ENCODE results near the gene DYNC1LI2.
"Not testable (repeated sequence)": the region's sequence is repeated elsewhere in the genome, so short reads cannot be mapped to it uniquely, and the experiment has no call there.

Gene DYNC1LI2

DNA sequence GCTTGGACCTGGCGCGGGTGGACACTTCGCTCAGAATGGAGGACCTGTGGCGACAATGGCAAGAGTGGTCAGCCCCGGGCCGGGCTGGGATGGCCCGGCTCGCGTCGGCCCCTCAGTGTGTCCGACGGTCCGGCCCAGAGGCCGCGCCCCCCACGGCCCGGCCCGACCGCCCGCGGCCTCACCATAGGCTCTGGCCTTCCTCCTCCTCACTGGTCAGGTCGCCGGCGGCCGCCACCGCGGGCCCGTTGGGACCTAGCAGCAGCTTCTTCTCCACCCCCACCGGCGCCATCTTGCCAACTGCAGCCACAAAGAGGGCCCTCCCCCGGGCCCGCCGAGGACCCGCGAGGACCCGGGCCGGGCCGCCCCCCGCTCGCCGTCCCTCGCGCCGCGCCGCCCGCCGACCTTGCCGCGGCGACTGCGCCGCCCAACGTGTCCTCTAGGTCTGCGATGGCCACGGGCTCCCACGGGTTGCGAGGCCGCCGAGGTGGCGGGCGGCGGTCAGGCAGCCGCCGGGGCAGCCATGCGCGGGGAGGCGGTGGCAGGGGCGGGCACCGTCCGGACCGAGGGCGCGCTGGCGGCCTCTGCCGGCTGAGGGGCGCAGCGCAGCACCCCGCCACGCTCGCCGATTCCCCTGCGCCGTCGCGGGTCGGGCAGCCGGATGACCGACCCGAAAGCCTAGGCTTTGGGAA, at the start of gene DYNC1LI2:
TSS of gene DYNC1LI2 (minus strand) at position 307 of the 689 bp plus-strand sequence. CDS start at position 289, 18 bp downstream.
- peak; percentile 87 for DNase-seq

DNA sequence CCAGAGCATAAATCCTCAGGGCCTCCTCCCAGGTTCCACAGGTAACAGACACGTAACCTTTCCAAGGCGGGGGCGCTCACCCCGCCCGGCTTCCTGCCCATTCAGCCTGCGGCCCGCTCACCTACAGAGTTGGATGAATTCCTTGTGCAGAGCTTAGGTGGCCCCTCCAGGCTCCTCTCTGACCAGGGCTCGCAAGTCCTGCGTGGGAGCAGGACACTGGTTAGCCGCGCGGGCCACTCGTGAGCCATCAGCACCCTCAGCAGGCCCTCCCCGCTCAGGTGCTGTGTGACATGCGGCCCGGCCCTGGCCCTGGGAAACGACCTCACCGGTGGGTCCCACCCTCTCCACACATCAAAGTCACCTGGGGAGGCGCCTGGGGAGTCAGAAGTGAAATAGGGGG, 49.4 kb upstream of the DYNC1LI2 start:
- no peak for DNase-seq

DNA sequence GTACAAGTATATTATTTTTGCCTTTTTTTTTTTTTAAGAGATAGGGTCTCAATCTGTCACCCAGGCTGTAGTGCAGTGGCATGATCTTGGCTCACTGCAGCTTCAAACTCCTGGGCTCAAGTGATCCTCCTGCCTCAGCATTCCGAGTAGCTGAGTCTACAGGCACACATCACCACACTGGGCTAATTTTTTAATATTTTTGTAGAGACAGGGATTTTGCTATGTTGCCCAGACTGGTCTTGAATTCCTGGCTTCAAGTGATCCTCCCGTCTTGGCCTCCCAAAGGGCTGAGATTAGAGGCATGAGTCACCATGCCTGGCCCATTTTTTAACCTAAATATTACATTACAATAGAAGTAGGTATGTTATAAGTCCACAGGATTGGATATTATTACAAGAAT, 46.8 kb upstream of the DYNC1LI2 start:
- no peak for DNase-seq

DNA sequence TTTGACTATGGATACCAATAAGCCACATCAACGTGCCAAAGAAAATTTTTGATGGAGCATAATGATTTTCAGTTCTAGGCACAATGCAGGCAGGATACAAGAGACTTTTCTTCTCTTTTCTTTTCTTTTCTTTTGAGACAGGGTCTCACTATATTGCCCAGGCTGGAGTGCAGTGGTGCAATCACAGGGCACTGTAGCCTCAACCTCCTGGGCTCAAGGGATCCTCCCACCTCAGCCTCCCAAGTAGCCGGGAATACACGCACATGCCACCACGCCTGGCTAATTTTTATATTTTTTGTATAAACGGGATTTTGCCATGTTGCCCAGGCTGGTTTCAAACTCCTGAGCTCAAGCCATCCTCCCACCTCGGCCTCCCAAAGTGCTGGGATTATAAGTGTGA, 42.6 kb upstream of the DYNC1LI2 start:
- DNase-seq: not testable (repeated sequence)

DNA sequence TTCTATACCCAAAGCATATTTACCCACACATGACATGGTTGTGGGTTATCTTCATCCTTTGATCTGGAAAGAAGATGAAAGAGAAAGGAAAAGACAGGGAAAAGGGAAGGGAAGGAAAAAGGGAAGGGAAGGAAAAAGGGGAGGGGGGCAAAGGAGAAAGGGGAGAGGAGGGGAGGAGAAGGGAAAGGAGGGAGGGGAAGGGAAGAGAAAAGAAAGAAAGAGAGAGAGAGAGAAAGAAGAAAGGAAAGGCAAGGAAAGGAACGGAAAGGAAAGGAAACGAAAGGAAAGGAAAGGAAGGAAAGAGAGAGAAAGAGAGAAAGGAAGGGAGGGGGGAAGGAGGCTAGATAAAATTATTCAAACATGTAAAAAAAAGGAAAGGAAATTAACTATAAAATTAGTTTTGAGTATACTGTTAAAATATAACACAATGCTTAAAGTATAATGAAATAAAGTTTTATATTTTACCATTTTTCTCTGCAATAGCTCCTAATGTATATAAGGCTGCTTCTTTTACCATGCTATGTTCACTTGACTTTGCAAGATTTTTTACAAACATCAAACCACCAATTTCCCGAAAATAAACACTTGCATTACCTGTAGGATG, 38.8 kb upstream of the DYNC1LI2 start:
- DNase-seq: no peak

DNA sequence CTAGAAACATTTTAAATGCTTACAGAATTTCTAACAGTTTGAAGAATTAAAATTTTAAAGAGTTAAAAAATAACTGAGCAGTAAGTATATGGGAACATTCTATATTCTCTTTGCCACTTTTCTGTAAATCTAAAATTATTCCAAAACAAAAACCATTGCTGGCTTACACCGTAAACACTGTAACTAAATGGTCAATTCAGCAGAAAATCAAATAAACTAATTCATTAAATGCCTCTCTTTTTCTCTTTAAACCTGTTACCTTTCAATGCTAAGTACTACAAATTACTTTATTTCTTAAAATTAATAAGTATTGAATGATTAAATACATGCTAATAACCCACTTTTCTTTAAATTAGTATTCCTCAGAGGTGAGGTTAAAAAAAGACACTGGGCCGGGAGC, 36.0 kb upstream of the DYNC1LI2 start:
- no peak for DNase-seq

DNA sequence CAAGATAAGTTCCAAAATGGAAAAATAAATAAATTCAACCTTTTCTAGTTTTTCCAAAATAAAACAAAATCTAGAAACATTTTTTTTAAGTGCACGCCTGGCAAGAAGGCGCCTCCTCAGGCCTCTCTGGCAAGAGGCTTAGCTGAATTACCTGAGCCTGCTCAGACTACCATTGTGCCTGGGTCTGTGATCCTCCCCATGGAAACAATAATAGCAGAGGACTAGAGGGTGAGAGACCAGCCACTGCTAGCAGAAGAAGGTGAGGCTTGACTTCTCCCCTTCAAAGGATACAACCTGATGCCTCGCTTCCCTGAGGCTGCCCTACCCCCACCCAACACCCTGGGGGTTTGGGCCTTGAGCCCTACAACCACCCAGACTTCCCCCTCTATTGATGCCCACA, 35.1 kb upstream of the DYNC1LI2 start:
- no peak for DNase-seq

DNA sequence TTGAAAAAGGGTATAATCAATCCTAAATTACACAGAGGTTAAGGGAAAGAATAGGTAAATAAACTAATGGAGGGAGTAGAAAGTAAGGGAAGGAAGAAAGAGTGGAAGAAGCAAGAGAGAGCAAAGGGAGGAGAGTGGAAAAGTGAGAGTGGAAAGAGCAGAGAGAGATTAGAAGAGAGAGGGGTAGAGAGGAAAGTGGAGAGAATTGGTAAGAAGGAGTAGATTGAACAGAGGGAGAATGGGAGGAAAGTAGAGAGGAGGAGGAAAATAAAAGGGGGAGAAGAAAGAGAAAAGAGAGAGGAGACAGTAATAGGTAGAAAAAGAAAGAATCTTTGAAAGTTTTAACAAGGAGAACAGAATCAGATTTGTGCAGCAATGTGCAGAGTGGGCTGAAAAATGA, 25.0 kb upstream of the DYNC1LI2 start:
- DNase-seq: no peak

DNA sequence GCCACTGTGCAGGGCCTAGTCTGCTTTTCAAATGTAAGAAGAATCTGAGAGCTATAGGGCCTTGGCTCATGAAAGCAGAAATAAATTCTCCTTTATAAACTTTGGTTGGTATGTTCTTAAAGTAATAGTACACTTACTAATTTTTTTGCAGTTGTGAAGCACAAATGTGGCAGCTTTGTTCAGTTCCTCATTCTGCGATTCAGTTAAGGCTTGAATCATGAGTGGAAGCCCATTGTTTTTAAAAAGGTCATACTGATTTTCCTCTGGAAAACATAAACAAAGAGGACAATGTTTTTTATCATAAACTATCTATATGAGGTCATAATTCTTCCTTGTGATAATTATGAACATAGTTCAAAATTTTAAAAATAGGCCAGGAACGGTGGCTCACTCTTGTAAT, 23.6 kb upstream of the DYNC1LI2 start:
- no peak for DNase-seq

DNA sequence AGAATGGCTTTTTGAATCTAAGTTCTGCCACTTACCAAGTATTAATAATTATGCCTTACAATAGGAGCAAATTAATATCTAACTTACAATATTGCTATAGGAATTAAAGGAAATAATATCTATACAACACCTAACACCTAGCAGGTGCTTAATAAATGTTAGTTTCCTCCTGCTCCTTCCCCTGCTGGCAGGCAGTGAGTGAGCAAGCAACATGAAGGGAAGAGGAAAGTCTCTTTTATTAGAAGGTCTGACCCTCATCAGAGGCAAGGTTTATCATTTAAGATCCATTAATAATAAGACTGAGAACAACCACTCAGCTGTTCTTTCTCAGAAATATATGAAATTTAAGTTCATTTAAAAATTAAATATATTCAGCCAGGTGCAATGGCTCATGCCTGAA, 6.7 kb upstream of the DYNC1LI2 start:
- no peak for DNase-seq

DNA sequence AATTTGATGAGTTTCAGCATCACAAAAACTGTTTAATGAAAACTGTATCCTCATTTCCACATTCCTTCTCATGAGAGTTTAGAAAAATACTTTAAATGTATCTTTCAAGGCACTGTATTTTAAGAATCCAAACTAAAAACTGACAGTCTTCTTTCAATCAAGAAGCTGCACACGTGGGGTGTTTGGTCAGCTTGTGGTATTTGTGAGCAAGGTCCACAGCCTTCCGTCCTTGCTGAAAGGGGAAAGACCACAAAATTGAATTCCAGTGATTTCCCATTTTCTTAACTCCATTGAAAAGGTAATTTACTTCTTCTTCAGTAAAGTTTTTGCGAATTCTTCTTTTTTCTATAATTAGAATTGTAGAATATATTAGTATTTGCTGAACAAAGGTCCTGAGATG, 3.4 kb upstream of the DYNC1LI2 start:
- no peak for DNase-seq

DNA sequence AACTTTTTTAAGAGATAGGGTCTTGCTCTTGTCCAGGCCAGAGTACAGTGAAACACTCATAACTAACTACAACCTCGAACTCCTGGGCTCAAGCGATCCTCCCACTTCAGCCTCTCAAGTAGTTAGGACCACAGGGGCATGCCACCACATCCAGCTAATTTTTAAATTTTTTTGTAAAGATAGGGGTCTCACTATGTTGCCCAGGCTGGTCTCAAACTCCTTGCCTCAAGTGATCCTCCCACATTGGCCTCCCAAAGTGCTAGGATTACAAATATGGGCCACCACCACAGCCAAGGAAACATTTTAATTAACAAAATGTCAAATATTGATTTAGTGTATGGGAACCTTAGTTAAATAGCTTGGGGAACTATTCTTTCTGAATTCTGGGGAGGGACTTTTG, 2.8 kb upstream of the DYNC1LI2 start:
- DNase-seq: no peak

DNA sequence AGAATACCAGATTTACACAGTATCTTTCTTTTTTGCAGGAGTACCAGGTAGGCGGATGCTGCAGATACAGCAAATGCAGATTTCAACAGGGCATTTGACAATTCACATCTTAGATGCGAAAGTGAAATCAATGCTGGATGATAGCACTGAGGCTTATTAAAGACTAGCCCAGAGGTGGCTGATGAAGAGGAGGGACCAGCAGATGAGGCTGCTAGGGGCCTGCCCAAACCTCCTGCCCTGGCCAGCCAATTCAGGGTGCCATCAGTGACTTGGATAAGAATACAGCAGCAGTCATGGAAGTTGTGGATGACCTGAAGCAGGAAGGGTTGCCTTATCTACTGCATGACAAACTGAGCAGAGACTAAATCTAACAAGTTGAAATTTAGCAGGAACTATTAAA, 1.5 kb upstream of the DYNC1LI2 start:
- DNase-seq: no peak

DNA sequence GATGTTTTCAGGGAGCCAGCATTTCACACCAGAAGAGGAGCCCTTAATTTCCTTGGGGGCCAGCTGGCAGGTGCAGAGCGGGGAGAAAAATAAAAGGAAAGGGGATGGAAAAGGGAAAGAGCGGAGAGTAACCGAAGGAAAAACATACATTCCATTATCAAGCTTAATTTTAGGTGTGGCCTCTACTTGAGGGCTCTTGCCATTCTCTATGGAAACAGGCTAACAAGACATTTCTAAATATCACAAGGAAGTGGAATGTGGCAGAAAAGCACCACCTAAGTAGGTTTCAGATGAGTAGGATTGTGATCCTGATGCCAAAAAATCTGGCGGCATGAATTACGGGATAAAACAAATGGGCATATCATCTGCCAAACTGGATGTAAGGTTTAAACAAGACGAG, 970 bp upstream of the DYNC1LI2 start:
- DNase-seq: no peak

DNA sequence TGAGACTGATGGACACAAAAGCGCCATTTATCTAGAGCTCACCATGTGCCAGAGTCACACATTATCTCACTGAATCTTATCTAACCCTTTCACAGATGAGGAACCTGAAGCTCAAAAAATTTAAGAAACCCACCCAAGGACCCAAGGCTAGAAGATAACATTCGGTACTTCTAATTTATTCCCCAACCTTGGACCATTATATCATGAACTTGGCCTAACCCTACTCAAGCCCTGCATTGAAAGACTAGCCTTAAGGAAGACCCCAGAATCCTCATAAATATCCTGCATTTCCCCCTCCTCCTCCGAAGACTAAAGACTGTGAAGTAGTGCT, 548 bp upstream of the DYNC1LI2 start:
- no peak for DNase-seq

DNA sequence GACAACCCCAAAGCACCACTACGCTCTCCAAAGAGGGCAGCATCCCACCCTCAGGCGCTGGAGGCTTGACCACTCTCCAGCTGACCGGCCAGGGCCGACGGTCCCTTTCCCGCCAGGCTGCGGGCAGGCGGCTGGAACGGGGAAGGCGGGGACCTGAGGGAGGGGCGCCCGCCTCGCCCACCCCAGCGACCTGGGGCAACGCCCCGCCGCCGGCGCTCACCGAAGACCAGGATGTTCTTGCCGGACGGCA, 431 bp downstream of the DYNC1LI2 start:
- peak; percentile 16 for DNase-seq

DNA sequence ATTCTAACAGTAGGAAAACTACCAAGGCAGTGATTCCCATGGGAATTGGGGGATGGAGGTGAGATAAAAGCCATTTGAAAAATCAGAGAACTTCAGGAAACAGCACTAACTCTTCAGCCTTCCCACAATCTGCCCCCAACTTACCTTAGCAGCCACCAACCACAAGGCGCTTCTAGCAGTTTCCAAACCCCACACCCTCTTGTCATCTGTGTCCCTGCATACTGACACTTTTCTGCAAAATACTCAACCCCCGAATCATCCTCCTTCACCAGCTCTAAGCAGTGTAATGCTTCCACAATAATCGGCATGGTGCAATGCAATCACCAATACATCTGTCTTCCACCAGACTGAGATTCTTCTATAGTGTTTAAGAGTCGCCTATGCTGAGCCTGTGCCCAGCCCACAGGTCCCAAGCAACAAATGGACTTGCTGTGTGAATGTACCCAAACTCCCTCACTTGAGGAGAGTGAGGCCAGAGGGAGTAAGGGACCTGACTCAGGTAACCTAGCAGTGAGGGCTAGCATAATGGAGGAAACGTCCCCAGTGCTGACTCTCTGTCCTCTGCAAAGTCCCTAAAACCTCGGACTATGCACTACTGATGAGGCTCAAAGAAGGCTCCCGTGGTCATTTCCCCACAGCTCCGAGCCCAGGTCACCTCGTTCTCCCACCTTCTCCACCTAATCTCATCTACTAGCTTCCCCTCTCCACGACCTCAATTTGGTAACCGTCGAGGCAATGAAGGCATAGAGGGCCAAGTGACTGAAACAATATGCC, 943 bp downstream of the DYNC1LI2 start:
- DNase-seq: no peak

DNA sequence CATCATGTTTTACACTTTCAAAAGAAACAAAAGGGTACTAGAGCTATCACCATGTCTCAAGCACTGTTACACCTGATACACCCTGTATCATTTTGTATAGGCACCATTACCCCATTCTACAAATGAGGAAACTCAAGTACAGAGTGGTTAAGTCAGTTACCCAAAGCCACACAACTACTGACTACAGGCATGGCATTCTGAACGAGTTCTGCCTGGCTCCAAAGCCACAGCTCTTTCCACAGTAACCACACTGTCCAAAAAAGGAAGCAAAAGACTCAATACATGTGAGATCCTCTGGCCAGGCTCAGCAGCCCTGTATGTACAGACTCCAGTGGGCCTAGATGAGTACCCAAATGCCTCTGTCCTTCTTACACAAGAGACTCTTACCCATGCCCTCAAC, 4.7 kb downstream of the DYNC1LI2 start:
- DNase-seq: no peak

DNA sequence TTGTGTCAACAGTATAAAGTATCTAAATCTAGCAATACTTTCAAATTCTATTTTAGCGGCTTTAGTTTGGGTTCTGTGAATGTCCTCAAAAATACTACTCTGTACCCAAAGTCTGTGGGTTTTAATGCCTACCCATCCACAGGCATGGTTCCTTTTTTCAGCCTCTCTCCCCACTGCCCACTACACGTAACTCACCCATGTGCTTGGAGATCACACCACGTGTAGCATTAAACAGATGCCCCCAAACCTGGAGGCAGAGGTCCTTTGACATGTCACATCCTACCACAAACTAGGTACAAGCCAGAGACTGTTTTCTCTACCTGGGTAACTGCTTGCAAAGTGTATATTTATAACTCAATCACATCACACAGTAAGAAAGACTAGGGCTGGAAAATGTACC, 5.4 kb downstream of the DYNC1LI2 start:
- DNase-seq: no peak

DNA sequence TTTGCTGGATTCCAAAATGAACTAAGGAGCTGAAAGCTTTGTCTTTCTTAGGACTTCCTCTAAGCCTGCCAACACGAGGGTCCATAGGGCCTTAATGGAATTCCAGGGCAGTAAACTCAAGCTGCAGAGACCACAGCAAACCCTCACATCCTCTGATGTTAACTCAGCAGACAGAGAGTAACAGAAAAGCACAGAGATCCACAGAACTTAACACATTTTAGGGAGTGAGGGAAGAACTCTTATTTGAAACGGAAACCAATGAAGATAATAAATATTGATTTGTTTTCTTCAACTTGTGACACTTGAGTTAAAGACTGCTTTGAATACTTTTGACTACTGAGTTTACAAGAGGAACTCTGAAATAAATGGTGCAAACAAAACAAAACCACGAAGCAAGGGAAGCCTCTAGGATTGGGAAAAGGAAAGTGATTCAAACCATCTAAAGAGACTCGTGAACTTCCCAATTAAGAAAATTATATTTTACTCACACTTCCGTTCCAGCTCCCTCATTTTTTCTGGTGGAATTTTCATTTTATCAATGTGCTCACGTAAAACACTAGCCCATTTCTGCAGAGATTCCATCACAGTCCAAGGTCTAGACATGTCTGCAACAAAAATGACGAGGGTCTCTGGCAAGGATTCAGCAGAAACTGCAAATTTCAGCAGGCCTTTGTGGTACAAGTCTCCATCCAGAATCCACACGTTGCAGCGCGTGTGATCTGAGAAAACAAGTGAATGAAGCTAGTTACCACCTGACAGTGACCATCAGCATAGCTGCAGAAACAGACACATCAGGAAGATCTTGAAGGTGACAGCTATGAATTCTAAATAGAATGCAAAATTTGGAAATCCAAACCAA, 9.2 kb downstream of the DYNC1LI2 start:
- no peak for DNase-seq

DNA sequence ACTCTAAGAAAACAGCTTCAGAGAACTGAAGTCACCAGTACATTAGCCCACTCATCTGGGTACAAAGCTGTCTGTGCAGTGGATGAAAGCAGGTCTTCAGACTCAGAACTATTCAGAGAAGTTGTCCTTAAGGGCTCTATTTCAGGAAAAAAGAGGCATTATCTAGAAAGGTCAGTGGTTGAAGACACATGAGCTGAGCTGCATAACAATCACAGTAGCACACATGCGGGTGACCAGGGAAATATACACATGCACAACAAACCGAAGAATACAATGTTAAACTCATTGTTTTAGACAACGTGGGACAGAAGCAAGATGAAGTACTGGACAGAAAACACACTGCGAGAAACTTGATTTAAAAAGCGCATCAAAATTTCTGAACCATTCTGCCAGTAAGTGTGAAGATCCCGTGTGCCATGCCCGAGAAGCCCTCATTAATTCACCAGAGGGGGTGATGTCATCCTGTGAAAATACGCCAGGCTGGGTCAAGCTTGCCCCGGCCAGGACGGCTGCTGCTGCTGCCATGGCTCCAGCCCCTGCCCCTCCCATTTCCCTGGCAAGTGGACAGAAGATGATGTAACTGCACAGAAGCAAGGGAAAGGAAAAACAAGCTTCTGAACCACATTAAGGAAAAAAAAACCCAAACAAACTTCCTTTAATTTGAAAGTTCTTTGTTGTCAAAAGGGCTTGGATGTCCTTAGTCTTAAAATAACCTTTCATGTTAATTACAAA, 10.1 kb downstream of the DYNC1LI2 start:
- no peak for DNase-seq

DNA sequence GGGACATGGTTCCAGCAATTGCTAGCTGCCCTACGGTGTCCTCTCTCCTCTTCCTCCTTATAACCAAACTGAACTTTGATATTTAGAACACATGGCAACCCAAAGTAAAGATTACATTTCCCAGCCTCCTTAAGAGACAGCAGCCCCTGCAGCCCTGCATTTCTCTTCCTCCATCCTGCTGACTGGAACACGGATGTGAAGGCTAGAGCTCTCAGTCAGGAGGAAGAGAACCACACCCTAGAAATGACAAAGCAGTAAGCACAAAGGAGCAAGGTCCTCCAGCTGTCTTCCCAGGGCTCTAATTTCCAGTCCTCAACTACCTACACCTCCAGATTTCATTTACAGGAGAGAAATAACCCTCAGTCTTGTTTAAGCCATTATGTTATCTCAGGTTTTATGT, 10.9 kb downstream of the DYNC1LI2 start:
- DNase-seq: no peak

DNA sequence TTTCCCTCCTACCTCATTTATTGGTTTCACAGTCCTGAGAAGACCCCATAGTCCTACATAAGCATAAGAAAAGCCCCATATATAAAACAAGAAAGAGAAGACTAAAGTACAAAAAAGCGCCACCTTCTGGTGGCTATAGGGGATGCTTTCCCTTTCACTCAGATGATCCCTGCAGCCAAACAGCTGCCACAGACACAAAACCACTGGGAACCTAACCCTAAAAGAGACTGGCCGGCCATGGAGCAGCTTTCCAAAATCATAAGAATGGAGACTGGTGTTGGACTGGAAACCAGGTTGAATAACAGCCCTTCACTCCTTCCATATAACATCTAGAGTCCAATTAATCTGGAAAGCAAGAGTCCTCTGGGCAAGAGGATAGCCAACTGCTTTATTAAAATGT, 11.4 kb downstream of the DYNC1LI2 start:
- peak; percentile 36 for DNase-seq

All from stimulated activated CD4-positive, alpha-beta T cell treated with anti-CD3 and anti-CD28 coated beads, Interleukin-15, amount 100 ng/mL, for 24 hours (primary cell).